ENCODE results near the gene UBASH3B.
A peak's percentile ranks its signal among the peaks of the same experiment; 100 is the strongest.
"Not testable (repeated sequence)": the region's sequence is repeated elsewhere in the genome, so short reads cannot be mapped to it uniquely, and the experiment has no call there.

UBASH3B gene

GRCh38 chr11:122711831-122712381 is 56.4 kb downstream of the UBASH3B start:
- DNase-seq, result no peak

- DNase-seq, result no peak
These were observed 58.5 kb downstream of the UBASH3B start for GRCh38 chr11:122714004-122714403.

GRCh38 chr11:122714484-122714883 is 59.0 kb downstream of the UBASH3B start:
- no peak for DNase-seq

GRCh38 chr11:122715548-122716440 is 60.3 kb downstream of the UBASH3B start:
- DNase-seq, result no peak

GRCh38 chr11:122717264-122717867 is 61.8 kb downstream of the UBASH3B start:
- DNase-seq, result peak; percentile 48

GRCh38 chr11:122720107-122720881 is 64.8 kb downstream of the UBASH3B start:
- no peak for DNase-seq

- DNase-seq, result no peak
These were observed 65.9 kb downstream of the UBASH3B start for GRCh38 chr11:122721201-122721963.

- DNase-seq, result no peak
These were observed 66.4 kb downstream of the UBASH3B start for GRCh38 chr11:122721964-122722266.

- no peak for DNase-seq
These were observed 67.6 kb downstream of the UBASH3B start for GRCh38 chr11:122723106-122723505.

- no peak for DNase-seq
These were observed 68.1 kb downstream of the UBASH3B start for GRCh38 chr11:122723576-122723975.

GRCh38 chr11:122724520-122724919 is 69.0 kb downstream of the UBASH3B start:
- no peak for DNase-seq

- DNase-seq, result no peak
These were observed 70.5 kb downstream of the UBASH3B start for GRCh38 chr11:122726028-122726427.

GRCh38 chr11:122727101-122727929 is 71.8 kb downstream of the UBASH3B start:
- peak; percentile 52 for DNase-seq

GRCh38 chr11:122728561-122728960 is 73.0 kb downstream of the UBASH3B start:
- DNase-seq, result no peak

- DNase-seq, result no peak
These were observed 73.6 kb downstream of the UBASH3B start for GRCh38 chr11:122729139-122729538.

- not testable (repeated sequence) for DNase-seq
These were observed 75.2 kb downstream of the UBASH3B start for GRCh38 chr11:122730694-122731093.

- DNase-seq, result no peak
These were observed 76.0 kb downstream of the UBASH3B start for GRCh38 chr11:122731500-122731913.

GRCh38 chr11:122732342-122733315 is 77.1 kb downstream of the UBASH3B start:
- no peak for DNase-seq

- no peak for DNase-seq
These were observed 77.8 kb downstream of the UBASH3B start for GRCh38 chr11:122733318-122733717.

GRCh38 chr11:122734848-122735496 is 79.5 kb downstream of the UBASH3B start:
- no peak for DNase-seq
